HL-60 (cell line): ENCODE measurements around the gene IRF4.

Experiments
- GABPA ChIP-seq: IDR thresholded peaks from 2 replicates; pipeline ENCODE4 v1.6.1; 2012; ENCODE audit warnings: low read depth
- POLR2AphosphoS5 ChIP-seq: IDR thresholded peaks from 2 replicates; pipeline ENCODE4 v1.6.1; 2012; ENCODE audit warnings: low read depth
- TF ChIP-seq, protein P1 (sequence below): IDR thresholded peaks from one replicate; pipeline ENCODE4 v1.5.1; 2011; ENCODE audit warnings: low read length, control low read depth, inconsistent platforms; ENCODE audit not compliant: insufficient read depth
- TF ChIP-seq, protein P2 (sequence below): IDR thresholded peaks from 2 replicates; pipeline ENCODE4 v1.6.1; 2012; ENCODE audit warnings: low read depth; ENCODE audit not compliant: insufficient replicate concordance

DNA sequence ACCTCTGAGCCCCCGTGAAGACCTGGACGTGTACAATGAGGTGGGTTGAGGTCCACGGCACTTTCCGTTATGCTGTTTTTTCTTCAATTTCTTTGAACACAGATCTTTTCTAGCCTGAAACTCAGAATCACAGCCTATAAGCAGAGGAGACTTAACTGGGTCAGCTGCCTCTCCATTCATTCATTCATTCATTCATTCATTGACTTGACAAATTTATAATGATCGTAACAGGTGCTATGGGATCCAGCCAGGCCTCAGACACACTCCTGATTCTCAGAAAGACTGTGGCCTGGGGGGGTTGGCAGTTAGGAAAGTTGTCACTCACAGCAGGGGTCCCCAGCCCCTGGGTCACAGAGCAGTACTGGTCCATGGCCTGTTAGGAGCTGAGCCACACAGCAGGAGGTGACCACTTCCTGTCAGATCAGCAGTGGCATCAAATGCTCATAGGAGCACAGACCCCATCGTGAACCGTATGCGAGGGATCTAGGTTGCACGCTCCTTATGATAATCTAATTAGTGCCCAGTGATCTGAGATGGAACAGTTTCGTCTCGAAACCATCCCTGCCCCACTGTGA lies 38.6 kb upstream of the IRF4 start:
- TF ChIP-seq, protein P1, sequence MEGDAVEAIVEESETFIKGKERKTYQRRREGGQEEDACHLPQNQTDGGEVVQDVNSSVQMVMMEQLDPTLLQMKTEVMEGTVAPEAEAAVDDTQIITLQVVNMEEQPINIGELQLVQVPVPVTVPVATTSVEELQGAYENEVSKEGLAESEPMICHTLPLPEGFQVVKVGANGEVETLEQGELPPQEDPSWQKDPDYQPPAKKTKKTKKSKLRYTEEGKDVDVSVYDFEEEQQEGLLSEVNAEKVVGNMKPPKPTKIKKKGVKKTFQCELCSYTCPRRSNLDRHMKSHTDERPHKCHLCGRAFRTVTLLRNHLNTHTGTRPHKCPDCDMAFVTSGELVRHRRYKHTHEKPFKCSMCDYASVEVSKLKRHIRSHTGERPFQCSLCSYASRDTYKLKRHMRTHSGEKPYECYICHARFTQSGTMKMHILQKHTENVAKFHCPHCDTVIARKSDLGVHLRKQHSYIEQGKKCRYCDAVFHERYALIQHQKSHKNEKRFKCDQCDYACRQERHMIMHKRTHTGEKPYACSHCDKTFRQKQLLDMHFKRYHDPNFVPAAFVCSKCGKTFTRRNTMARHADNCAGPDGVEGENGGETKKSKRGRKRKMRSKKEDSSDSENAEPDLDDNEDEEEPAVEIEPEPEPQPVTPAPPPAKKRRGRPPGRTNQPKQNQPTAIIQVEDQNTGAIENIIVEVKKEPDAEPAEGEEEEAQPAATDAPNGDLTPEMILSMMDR: no peak
- TF ChIP-seq, protein P2, sequence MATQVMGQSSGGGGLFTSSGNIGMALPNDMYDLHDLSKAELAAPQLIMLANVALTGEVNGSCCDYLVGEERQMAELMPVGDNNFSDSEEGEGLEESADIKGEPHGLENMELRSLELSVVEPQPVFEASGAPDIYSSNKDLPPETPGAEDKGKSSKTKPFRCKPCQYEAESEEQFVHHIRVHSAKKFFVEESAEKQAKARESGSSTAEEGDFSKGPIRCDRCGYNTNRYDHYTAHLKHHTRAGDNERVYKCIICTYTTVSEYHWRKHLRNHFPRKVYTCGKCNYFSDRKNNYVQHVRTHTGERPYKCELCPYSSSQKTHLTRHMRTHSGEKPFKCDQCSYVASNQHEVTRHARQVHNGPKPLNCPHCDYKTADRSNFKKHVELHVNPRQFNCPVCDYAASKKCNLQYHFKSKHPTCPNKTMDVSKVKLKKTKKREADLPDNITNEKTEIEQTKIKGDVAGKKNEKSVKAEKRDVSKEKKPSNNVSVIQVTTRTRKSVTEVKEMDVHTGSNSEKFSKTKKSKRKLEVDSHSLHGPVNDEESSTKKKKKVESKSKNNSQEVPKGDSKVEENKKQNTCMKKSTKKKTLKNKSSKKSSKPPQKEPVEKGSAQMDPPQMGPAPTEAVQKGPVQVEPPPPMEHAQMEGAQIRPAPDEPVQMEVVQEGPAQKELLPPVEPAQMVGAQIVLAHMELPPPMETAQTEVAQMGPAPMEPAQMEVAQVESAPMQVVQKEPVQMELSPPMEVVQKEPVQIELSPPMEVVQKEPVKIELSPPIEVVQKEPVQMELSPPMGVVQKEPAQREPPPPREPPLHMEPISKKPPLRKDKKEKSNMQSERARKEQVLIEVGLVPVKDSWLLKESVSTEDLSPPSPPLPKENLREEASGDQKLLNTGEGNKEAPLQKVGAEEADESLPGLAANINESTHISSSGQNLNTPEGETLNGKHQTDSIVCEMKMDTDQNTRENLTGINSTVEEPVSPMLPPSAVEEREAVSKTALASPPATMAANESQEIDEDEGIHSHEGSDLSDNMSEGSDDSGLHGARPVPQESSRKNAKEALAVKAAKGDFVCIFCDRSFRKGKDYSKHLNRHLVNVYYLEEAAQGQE: no peak
- no peak for TF ChIP-seq POLR2AphosphoS5
- TF ChIP-seq GABPA: no peak
